ENCODE data around the gene POTEM.
"Not testable (repeated sequence)": the region's sequence is repeated elsewhere in the genome, so short reads cannot be mapped to it uniquely, and the experiment has no call there.

DNA sequence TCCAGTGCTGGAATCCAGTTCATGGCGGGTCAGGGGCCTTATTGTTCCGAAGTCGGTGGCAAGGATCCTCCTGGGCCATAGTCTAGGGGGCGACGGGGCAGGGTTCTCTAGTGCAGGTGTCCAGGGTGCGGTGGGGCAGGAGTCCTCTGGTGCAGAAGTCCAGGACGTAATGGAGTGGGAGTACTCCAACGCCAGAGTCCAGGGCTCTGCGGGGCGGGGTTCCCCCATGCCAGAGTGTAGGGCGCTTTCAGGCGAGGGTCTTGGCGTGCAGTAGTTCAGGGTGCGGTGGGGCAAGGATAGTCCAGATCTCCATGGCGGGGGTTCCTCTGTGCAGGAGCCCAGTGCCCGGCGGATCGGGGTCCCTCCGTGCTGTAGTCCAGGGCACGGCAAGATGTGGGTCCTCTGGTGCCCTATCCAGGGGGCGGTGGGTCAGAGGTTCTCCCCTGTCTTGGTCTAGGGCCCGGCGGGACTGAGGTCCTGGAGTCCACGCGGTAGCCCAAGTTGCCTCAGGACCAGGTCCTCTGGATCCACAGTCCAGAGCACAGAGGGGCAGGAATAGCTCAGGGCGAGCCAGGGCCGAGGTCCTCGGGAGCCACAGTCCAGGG is 70.9 kb downstream of the POTEM start:
- TF ChIP-seq, protein P1, sequence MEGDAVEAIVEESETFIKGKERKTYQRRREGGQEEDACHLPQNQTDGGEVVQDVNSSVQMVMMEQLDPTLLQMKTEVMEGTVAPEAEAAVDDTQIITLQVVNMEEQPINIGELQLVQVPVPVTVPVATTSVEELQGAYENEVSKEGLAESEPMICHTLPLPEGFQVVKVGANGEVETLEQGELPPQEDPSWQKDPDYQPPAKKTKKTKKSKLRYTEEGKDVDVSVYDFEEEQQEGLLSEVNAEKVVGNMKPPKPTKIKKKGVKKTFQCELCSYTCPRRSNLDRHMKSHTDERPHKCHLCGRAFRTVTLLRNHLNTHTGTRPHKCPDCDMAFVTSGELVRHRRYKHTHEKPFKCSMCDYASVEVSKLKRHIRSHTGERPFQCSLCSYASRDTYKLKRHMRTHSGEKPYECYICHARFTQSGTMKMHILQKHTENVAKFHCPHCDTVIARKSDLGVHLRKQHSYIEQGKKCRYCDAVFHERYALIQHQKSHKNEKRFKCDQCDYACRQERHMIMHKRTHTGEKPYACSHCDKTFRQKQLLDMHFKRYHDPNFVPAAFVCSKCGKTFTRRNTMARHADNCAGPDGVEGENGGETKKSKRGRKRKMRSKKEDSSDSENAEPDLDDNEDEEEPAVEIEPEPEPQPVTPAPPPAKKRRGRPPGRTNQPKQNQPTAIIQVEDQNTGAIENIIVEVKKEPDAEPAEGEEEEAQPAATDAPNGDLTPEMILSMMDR (IDR thresholded peaks at IDR 0.05; ENCODE audit: low read depth, low read length, poor library complexity, severe bottlenecking): not testable (repeated sequence)
- TF ChIP-seq EZH2phosphoT487 (IDR thresholded peaks at IDR 0.05; ENCODE audit: borderline replicate concordance, low read length): not testable (repeated sequence)

All from DOHH2 (cell line).